HG02852 (cell line): ENCODE measurements around the gene SH3GL2.

Experiments used
- ATAC-seq: cut with Tn5 transposase; IDR thresholded peaks from one replicate; pipeline ENCODE4 v1.9.1; 2021; ENCODE audit warnings: mild to moderate bottlenecking, moderate library complexity; ENCODE audit not compliant: unreplicated experiment

Gene SH3GL2

DNA sequence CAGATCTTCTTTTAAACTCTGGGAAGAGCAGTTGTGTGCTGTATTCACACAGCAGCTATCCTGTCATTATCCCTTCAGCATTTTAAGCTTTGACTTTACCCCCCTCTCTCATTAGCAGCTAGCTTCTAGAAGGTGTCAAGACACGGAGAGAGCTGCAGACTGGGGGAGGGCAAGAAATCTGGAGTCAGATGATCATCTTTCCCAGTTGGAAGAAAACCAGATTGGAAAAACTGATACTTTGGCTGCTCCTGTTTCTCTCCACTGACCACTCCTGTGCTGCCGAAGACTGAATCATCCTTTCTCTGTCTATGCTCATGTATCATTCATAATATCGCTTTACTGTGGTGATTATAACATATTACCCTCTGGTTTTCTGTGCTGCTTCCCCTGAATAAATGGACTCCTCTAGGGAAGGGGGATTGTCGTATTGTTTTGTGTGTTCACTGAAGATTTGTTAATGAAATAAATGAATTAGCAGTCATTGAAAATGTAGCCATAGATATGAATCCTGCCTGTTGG lies 75.1 kb downstream of the SH3GL2 start:
- ATAC-seq = no peak

DNA sequence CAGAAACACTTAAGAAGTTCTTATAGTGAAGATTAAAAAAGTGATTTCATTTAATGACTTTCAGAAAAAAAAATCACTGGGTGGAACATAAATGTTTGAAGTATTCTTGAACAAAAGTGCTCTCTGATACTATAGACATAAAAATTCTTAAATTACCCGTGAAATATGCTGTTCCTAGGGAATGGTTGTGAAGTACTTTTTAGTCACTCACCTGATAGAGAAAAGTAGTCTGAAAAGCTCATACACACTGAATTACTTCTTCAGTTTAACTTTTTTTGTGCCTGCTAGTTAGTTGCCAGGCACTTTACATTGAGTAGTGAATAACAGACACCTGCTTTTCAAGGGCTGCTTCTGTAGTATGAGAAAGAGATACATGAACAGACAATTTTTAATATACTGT lies 78.0 kb downstream of the SH3GL2 start:
- ATAC-seq = no peak

DNA sequence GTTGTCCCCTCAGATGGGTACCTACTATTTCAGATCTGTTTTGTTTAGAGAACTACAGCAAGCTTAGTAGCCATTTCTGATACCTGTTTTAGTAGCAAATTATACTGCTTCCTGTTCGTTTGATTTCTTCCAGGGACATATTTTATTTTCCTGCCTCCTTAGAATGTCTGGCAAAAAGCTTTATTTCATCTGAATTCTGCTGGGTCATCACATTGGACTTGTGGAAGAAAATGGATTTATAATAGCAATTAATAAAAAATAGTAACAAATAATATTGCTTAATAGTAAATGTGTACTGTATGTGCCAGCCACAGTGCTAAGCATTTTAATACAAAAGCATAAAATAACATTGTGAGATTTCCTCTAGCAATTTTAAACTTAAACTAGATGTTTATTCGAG lies 79.4 kb downstream of the SH3GL2 start:
- no peak for ATAC-seq

DNA sequence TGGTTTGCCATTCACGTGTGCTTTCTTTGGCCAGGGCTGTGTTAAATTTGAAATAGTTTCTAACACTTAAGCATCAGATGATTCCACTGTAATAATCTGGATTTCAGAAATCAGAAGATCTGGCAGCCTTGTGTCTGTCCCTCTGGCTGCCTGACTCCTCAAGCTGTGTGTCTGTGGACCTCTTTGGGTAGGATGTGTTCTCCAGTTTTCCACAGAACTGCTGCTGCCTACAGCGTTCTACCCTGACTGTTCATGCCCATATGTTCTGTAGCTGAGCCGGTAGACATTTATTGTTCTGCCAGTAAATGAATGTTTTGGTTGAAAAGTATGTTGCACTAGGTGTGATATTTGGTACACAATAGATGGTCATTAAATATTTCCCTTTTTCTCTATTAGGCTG lies 81.3 kb downstream of the SH3GL2 start:
- no peak for ATAC-seq

DNA sequence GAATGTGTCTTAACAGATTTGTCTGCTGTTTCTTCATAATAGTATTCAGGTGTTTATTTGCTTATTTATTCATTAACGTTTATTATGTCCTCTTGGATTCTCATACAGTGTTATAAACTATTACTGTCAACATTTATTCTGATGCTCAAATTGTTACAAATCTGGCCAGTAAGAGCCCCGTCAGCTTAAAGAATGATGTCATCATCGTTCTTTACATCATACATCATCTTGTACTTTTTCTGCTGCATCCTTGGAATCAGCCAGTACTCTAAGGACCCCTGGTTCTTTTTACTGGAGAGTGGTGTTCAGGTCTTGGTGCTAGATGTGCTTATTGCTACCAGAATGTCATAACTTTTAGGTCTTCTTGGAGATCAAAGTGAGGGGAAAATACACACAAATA lies 86.6 kb downstream of the SH3GL2 start:
- ATAC-seq = no peak

DNA sequence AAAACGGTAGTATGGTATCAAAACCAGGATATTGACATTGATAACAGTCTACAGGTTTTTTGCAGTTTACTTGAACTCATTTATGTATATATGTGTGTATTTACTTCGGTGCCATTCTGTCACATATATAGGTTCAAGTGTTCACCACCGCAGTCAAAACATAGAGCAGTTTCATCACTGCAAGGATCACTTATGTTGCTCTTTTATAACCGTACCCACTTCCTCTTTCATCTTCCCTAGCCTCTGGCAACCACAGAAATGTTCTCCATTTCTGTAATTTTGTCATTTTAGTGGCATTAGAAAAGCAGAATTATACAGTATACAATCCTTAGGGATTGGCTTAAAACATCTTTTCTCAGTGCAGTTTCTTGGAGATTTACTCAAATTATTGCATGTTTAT lies 90.3 kb downstream of the SH3GL2 start:
- no peak for ATAC-seq

DNA sequence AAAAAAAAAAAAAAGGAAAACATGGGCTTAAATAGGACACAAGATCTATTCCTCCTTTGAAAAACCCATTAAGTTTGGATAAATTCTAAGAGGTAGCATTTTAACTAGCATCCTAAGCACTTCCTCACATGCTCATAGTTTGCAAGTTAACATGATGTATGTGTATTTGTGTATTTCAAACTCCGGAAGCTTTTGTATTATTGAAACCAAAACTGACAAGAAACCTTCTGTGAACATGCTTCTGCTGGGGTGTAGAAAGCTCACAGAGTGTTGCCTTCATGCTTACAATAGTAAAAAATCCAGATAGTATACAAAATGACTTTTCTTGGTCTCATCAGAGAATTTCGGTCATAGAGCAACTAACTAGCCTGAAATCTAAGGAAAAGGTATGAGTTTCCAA lies 103.8 kb downstream of the SH3GL2 start:
- no peak for ATAC-seq

DNA sequence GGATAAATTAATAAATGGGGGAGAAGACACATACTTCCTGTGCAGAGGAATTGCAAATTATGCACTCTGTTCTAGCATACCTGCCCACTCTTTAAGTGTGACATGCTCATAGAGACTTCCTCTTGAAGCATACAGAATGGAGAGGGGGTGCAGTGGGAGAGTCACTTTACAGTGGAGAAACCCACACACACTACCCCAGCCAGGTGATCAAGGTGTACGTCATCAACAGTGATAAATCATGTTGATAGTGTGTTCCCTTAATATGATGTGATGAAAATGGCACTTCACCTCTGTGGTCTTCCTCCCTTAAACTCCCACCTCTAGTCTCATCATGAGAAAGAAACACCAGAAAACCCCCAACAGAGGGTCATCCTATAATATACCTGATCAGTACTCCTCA lies 110.0 kb downstream of the SH3GL2 start:
- ATAC-seq = no peak

DNA sequence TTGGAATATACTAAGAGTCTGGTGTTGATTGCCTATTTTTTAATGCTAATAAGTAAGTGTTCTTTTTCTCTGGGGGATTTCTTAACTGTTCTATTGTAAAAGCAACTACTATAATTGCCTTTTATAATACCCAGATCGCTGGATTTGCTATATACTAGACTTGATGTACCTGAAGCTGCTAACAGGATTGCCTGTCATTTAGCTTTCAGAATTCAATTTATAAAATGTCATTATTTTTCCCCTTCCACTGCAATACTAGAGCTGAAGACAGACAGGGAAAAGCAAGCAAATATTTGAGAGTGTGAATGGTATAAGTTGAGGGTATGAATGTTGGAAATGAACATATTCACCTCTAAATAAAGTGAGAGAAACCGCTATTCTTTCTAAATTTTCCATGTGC lies 115.5 kb downstream of the SH3GL2 start:
- ATAC-seq = no peak

DNA sequence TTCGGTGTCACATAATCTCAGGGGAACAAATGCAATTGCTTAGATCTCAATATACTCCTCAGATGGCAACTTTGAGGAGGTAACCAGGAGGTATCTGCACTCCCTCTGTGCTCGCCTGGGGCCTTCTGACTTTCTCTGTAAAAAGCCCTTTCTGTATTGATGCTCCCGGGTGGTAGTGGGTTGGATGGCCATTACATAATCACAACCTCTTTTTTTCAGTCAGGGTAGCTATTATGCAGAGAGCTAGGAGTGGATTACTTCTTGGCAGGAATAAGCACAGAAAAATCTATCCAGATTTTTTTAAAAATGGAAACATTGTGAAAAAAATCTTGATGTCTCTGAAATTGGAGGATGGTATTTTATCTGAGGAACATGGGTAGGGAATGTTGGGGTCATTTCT lies 116.6 kb downstream of the SH3GL2 start:
- no peak for ATAC-seq

DNA sequence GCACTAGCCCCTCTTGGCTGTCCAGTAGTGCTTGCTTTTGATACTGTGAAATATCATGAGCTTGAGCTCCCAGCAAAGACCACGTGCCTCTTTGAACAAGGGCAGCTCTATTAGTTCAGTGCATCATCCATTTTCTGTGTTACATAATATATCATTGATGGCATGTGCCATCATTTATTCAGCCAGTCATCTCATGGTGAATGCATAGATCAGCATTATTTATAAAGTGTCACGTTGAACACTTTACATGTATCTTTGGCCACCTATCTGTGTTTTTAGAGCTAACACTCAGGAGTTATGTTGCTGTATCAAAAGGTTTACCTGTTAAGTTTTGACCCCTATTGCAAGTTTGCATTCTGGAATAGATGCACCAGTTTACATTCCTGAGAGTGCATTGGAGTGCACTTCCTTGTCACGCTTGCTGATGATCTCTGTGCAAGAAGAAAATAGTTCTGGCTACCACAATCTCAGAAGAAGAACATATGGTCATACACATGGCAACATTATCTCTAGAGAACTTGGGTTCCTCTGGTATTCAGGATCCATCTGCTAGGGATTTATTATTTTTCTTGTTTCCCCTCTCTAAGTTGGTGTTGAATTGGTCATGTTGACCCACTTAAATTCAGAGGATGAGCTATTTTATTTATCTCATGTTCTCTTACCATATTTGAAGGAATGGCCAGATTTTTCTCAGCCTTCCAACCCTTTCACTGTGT lies 120.9 kb downstream of the SH3GL2 start:
- ATAC-seq = no peak

DNA sequence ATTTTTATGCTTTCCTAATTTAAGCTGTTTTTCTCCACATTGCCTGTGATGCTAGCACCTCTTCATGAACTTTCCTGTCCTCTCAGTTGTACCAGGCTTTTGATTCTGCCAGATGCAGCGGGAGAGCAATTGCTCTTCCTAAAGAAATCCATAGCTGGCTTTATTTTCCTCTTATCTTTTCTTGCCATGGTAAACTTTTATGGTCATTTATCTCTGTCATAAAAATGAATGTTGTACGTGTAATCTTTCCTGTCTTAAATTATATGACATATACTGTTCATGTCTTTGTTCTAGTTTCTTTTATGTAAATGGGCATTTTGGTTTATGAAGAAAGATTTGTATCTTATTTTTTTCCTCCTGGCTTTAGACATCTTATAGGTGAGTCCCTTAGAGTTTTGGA lies 127.5 kb downstream of the SH3GL2 start:
- no peak for ATAC-seq

DNA sequence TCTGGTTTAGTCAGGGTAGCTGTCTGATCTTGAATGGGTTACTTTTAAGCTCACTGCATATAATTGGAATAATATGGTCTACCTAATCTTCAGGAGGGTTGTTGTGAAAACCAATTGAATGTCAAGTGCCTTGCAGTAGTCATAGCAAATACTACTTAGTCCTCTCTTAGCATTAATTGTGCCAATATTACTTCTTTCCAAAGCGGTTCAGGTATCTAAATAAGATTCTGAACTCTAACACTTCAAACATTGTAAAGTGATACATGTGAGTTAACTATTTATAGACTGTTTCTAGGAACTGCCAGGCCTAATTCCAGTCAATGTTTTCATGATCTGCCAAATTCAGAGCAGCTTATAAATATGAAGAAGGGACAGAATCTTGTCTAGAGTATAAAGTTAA lies 140.2 kb downstream of the SH3GL2 start:
- no peak for ATAC-seq

DNA sequence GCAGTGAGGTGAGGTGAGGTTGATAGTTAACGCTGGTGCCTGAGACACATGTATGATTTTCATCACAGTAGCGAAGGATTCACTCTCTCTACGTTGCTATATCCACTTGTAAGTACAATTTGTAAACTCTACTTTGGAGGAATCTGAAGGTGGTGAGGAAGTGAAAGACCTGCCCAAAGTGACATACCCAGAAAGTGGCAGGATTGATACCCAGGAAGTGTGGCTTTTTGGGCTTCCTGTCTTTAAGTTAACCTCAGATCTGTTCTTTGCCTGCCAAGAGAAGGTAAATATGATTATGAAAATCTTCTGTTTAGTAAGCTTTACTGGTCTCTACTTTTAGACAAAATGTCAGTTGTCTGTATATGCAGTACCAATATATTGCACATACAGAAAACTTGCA lies 143.1 kb downstream of the SH3GL2 start:
- no peak for ATAC-seq

DNA sequence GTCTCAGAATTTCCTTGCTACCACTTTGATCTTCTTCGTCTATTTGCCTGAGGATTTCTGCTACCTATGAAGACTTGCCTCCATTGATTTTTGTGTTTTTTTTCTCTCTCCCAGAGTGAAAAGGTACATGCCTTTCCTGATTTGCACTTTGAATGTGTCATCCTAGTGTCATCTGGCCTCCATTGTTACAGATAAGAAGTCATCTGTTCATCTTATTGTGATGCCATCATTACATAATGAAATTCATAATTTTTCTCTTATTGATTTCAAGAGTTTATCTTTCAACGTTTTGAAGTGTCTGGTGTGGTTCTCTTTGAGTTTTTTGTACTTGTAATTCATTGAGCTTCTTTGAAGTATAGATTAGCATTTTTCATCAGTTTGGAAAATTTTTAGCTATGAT lies 144.8 kb downstream of the SH3GL2 start:
- no peak for ATAC-seq

DNA sequence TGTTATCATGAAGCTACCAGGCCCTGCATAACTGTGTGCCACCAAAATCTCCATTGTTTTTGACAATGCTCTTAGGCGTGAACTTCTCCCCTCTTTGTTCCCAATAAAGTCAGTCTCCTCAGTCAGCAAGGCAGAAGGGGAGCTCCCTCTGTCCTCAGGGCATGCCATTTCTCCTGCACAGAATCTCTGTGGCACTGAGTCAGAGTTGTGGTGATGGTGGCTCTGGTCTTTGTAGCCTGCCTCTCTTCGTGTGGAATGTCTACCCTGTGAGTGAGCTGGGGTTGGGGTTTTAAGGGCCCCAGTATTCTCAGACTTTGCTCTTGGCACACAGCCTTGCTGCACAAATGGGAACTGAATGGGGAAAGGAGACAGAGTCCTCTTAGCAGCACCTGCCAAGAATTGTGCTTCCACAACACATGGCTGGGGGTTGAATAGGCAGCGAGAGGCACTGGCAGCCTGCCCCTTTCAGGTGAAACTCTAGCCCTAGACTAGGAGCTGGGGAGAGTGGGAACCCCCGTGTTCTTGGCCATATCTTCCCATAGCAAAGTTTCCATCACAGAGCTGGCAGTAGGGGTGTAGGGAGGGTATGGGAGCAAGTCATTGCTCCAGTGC lies 146.6 kb downstream of the SH3GL2 start:
- ATAC-seq = no peak

DNA sequence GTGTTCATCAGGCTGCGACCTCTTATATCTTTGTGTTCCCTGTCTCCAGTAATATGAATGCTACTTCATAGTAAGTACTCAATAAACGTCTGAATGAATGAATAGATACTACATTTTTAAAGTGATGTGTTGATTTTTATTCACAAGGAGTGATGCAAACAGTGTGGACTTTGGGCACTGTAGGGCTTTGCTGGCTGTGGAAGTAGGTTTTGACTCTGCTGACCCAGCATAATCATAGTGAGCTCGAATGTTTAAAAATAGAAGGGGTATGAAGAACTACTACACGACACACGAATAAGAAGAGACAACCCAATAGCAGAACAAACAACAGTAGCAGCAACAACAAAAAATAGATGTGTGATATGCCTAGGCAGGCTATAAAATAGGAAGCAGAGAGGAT lies 147.4 kb downstream of the SH3GL2 start:
- ATAC-seq = no peak

DNA sequence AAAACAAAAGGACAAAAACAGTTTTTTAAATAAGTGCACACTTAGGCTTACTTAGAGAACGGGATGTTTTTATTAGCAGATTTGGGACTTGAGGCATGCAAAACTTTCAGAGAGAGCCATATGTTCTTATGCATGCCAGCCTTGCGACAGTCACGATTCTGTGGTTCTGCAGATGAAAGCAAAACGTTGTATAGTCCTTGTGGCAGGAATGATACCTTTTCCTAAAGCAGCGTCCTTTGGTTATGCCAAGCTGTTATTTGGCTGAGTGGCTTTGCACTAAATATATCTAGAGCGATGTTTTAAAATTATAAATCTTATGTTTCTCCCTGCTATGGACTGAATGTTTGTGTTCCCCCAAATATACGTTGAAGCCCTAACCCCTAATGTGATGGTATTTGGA lies 152.0 kb downstream of the SH3GL2 start:
- ATAC-seq = no peak

DNA sequence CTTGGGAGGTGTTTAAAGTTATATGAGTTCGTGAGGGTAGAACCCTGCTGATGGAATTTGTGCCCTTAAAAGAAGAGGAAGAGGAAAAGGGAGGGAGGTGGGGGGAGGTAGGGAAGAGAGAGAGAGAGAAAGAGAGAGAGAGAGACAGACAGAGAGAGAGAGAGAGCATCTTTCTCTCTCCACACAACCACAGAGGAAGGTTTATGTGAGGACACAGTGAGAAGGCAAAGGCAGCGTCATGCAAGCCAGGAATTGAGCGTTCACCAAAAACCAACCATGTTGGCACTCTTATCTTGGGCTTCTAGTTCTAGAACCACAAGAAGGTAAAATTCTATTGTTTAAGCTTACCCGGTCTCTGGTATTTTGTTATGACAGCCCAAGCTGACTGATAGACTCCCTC lies 152.4 kb downstream of the SH3GL2 start:
- no peak for ATAC-seq

DNA sequence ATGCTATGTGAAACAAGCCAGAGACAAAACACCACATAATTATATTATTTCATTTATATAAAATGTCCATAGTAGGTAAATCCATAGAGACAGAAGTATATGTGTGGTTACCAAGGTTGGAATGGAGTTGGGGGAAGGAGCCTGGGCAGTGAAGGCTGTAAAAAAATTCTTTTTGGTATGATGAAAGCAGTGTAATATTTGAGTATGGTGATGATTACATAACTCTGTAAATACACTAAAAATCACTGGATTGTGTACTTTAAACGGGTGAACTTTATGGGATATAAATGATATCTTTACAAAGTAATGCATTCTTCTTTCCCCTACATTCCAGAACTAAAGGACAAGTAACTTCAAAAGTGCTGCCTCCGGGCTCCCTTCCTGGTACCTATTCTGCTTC lies 155.8 kb downstream of the SH3GL2 start:
- ATAC-seq = no peak

DNA sequence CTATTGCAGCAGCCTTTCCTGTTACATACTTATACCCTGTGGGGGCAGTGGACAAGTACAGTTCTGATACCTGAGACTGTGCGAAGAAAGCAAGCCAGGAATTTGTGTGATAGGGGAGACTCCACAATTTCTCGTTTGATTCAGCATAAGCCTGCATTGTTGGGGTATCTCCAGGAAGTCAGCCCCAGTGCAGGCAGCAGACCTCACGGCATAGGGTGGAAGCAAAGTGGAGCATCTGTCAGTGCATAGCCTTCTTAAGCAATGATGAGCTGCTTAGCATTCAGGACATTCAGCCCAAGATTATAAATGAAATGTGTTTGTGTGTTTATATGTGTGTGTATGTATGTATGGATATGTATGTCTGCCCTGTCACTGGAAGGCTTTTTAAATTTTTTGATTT lies 157.0 kb downstream of the SH3GL2 start:
- ATAC-seq = no peak

DNA sequence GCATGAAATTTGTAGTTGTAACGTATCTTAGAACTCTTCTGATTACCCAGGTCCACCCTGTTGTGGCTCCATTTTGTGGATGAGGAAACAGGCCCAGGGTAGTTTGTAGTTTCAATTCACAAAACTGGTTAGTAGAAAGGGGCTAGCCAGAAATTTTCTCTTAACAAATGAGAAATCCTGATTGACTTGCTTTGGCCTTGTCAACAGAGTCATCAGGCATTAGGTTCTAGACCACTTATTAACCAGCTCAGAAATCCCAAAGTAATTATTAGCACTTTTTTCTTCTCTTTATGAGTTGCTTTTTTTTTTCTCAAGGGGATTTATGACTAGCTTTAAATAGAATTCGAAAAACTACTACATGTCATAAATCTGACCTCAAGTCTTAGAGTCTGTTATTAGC lies 160.2 kb downstream of the SH3GL2 start:
- ATAC-seq = no peak

DNA sequence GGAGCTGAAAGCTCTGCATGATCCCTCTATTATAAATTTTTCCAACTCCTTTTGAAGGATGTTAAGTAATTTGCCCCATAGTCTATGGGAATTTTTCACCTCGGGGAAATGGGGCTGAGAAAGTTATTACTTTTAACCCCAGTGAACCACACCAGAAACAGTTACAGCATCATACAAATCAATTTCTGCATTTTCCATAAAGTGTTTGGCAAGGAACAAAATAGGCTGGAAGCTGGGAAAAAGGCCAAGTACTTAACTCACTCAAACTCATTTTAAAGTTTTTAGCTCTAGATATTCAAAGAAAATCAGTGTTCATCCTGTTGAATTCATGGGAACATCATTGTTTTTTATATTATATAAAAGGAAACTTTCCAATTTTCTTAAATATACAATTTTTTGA lies 160.9 kb downstream of the SH3GL2 start:
- ATAC-seq = no peak
